Middle frontal gyrus (tissue), 1 donor: ENCODE results near the gene CACNA2D2.
A peak's percentile ranks its signal among the peaks of the same experiment; 100 is the strongest.

Source experiments
- DNase-seq: peaks from one replicate; pipeline ENCODE4 v3.0.0-alpha.2; 2015; ENCODE audit warnings: low spot score; ENCODE audit errors: extremely low spot score

CACNA2D2 gene

GRCh38 chr3:50464569-50464968 lies 38.9 kb downstream of the CACNA2D2 start:
- DNase-seq: no peak

- DNase-seq: no peak
These were observed 43.6 kb downstream of the CACNA2D2 start for GRCh38 chr3:50459785-50460184.

- DNase-seq: no peak
These were observed 45.4 kb downstream of the CACNA2D2 start for GRCh38 chr3:50457988-50458387.

GRCh38 chr3:50455161-50456018 lies 48.0 kb downstream of the CACNA2D2 start:
- DNase-seq: no peak

GRCh38 chr3:50454481-50455070 lies 48.9 kb downstream of the CACNA2D2 start:
- no peak for DNase-seq

GRCh38 chr3:50453907-50454306 lies 49.5 kb downstream of the CACNA2D2 start:
- no peak for DNase-seq

- DNase-seq: peak; percentile 19
These were observed 53.1 kb downstream of the CACNA2D2 start for GRCh38 chr3:50450209-50450921.

GRCh38 chr3:50448752-50449539 lies 54.5 kb downstream of the CACNA2D2 start:
- DNase-seq: no peak

GRCh38 chr3:50447290-50447840 lies 56.1 kb downstream of the CACNA2D2 start:
- no peak for DNase-seq

- DNase-seq: no peak
These were observed 57.5 kb downstream of the CACNA2D2 start for GRCh38 chr3:50445919-50446318.

- no peak for DNase-seq
These were observed 58.7 kb downstream of the CACNA2D2 start for GRCh38 chr3:50444782-50445181.

GRCh38 chr3:50444213-50444612 lies 59.2 kb downstream of the CACNA2D2 start:
- DNase-seq: no peak

- DNase-seq: peak; percentile 65
These were observed 60.4 kb downstream of the CACNA2D2 start for GRCh38 chr3:50442945-50443579.

- DNase-seq: no peak
These were observed 61.8 kb downstream of the CACNA2D2 start for GRCh38 chr3:50441424-50442217.

GRCh38 chr3:50436114-50436674 lies 67.2 kb downstream of the CACNA2D2 start:
- no peak for DNase-seq

GRCh38 chr3:50435371-50436113 lies 67.9 kb downstream of the CACNA2D2 start:
- no peak for DNase-seq

GRCh38 chr3:50433954-50434353 lies 69.5 kb downstream of the CACNA2D2 start:
- no peak for DNase-seq

- no peak for DNase-seq
These were observed 72.4 kb downstream of the CACNA2D2 start for GRCh38 chr3:50430950-50431435.

- no peak for DNase-seq
These were observed 73.2 kb downstream of the CACNA2D2 start for GRCh38 chr3:50430191-50430590.
